Epithelial cell of proximal tubule (primary cell): ENCODE data around the gene MAP1S. TPM values are rescaled to one million over a fixed set of nuclear protein-coding genes. Genes with fewer than 3 reads are reported as not detected.

ENCODE experiments used
- DNase-seq: peaks from one replicate; pipeline ENCODE4 v3.0.0-alpha.2; 2011; ENCODE audit warnings: low read depth
- H3K4me3 ChIP-seq: 2 replicates; pipeline ENCODE4 v1.5.1; 2011; ENCODE audit warnings: low read depth, mild to moderate bottlenecking, low read length
- CTCF ChIP-seq: conservative IDR thresholded peaks from 2 replicates; pipeline ENCODE4 v1.5.1; 2012; ENCODE audit warnings: low read depth, mild to moderate bottlenecking, low read length
- total RNA-seq: library from RNA; depleted of rRNA; stranded (reverse); fragments of >200 nt; gene quantifications from 2 replicates; pipeline ENCODE4 v1.2.3, GENCODE V29; 2015

MAP1S gene
- 48.8 and 50.6 TPM in 2 replicates for total RNA-seq

- no peak for TF ChIP-seq CTCF
- peak within 1 kb of the TSS; percentile 95 for H3K4me3 ChIP-seq
- no peak for DNase-seq
Observed at GRCh38 chr19:17718947-17719711, at the start of gene MAP1S. TSS of gene MAP1S (plus strand) at chr19:17719480. CDS start at chr19:17719503, 23 bp downstream.

- H3K4me3 ChIP-seq = no peak overlapping the region
- no peak for TF ChIP-seq CTCF
- no peak for DNase-seq
Observed at GRCh38 chr19:17671906-17672305, 47.4 kb upstream of the MAP1S start.

GRCh38 chr19:17673937-17674799, 45.1 kb upstream of the MAP1S start:
- DNase-seq = no peak
- H3K4me3 ChIP-seq = no peak overlapping the region
- no peak for TF ChIP-seq CTCF

- no peak overlapping the region for H3K4me3 ChIP-seq
- DNase-seq = no peak
- TF ChIP-seq CTCF = no peak
Observed at GRCh38 chr19:17676295-17676694, 43.0 kb upstream of the MAP1S start.

- DNase-seq = no peak
- TF ChIP-seq CTCF = peak; percentile 54
- H3K4me3 ChIP-seq = no peak overlapping the region
Observed at GRCh38 chr19:17677002-17677401, 42.3 kb upstream of the MAP1S start.

GRCh38 chr19:17678836-17679235, 40.4 kb upstream of the MAP1S start:
- no peak overlapping the region for H3K4me3 ChIP-seq
- DNase-seq = no peak
- TF ChIP-seq CTCF = no peak
